Measurements from ENCODE around the gene PPP1R18. TPM values are rescaled to one million over a fixed set of nuclear protein-coding genes. Genes with fewer than 3 reads are reported as not detected.

PPP1R18 gene, protein sequence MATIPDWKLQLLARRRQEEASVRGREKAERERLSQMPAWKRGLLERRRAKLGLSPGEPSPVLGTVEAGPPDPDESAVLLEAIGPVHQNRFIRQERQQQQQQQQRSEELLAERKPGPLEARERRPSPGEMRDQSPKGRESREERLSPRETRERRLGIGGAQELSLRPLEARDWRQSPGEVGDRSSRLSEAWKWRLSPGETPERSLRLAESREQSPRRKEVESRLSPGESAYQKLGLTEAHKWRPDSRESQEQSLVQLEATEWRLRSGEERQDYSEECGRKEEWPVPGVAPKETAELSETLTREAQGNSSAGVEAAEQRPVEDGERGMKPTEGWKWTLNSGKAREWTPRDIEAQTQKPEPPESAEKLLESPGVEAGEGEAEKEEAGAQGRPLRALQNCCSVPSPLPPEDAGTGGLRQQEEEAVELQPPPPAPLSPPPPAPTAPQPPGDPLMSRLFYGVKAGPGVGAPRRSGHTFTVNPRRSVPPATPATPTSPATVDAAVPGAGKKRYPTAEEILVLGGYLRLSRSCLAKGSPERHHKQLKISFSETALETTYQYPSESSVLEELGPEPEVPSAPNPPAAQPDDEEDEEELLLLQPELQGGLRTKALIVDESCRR
- 51.2 and 57.3 TPM in 2 replicates for total RNA-seq

DNA sequence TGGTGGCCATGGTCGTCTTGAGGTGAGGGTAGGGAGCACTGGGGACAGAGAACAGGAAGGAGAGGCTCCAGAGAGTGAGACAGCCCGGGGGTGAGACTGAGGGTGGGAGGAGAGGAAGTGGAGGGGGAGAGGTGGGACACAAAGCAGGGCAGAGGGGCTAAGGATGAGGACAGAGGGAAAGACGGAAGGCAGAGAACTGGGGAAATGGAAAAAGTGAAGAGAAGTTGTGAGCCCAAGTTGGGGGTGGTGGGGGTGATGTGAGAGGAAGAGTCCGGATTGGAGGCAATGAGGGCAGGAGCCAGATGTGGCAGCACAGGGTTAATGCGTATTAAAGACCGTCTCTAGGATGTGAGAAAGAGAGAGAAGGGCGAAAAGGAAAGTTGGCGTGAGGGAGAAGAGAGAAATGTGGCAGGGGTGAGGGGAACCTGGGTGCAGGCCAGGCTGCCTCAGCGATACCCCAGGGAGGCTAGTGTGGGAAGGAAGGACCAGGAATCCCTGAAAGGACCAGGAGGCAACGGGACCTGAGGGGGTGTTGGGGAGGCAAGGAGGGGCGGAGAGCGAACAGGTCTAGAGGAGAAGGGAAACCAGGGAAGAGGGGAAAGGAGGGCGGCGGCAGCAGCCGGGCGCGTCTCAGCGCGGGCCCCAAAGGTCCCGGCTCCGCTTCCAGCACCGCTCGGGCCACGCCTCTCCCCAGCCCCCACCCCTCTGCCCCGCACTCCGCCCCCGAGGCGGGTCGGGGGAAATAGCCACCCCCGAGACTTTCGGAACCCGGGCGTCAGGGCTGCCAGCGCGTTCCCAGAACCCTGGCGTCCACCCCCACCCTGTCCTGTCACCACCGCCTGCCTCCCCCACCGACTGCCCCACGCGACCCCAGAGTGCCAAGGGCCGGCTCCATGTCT lies at the start of gene PPP1R18:
PPP1R18 (minus strand) TSS at position 637 of the 899 bp plus-strand sequence; CDS start at position 10, 627 bp downstream.

GRCh38 chr6:30719791-30720737 lies 33.6 kb upstream of the PPP1R18 start, which contains the start of gene TUBB:
Gene TUBB (plus strand): TSS chr6:30720352. CDS start chr6:30720507, 155 bp downstream.

GRCh38 chr6:30717129-30717844 lies 30.8 kb upstream of the PPP1R18 start, which contains the start of gene MDC1:
Gene MDC1 (minus strand): TSS chr6:30717281. CDS start chr6:30715175, 2,106 bp downstream.

GRCh38 chr6:30690403-30691207 lies 4.2 kb upstream of the PPP1R18 start, which contains the start of gene NRM:
Gene NRM (minus strand): TSS chr6:30690984. CDS start chr6:30690974, 10 bp downstream.

GRCh38 chr6:30672445-30673253 lies 13.8 kb downstream of the PPP1R18 start, which contains the start of gene DHX16:
Gene DHX16 (minus strand): TSS chr6:30673006. CDS start chr6:30672841, 165 bp downstream.

DNA sequence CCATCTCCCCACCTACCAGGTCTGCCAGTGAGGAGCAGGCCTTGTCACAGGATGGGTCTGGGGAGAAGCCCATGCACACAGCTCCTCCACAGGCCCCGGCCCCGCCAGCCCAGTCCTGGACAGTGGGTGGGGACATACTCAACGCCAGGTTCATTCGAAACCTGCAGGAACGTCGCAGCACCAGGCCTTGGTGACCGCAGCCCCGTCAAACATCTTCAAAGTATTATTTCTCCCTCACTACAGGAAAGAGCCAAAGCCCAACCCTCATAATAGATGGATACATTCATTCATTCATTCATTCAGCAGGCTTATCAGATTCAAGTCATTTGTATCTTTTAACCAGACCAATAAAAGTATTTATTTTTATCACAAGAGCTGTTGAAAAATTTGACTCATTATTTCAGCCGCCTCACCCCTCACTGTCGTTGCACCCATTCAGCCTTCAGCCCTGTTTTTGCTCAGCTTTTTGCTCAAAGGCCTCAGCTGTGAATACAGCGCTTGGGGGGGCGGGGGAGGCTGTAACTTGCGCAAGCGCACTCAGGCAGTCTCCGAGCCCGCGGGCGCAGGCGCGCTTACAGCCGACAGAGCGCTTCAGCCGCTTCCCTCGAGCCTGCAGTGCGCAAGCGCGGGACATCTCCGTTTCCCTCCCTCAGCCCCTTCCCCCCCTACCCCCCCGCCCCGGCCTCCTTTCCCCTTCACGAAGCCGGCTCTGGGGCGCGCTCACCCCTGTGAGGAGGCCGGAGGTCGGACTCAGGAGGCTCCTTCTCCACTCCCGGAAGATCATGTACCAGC lies 39.8 kb downstream of the PPP1R18 start, which contains the start of gene C6orf136:
C6orf136 (plus strand) TSS at position 684 of the 792 bp plus-strand sequence; CDS start at position 783, 99 bp downstream.

DNA sequence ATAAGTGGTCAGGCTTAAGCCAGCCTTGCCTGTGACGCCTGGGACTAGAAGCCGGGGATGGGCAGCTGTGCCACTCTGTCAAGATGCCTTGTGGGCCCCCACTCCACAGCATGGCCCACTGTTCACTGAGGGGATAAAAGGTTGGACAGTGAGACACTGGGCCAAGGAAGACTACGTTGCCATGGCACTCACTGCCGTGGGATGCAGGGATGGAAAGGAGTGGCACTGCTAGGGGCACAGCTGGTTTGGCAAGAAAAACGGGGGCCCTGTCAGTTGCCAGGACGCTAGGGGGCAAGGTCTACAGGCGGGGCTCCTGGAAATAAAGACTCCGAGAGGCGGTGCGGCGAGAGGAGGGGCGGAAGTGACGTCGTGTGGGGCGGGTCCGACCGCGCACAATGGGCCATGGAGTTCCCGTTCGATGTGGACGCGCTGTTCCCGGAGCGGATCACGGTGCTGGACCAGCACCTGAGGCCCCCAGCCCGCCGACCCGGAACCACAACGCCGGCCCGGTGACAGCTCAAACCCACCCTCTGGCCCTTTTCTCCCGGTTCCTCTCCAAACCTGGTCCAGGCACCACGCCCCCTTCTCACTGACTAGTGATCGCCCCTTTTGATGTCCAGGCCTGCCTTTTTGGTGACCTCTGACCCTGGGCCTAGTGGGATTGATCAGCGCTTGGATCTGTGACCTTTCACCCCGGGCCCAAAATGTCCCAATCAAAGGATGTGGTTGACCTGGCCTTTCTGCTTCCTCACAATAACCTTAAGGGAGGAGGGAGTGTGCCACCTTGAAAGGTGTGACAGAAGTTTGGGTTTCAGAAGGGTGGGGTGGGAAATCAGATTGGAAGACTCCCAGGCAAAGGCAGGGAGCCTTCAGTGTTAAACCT lies 59.7 kb downstream of the PPP1R18 start, which contains the start of gene ATAT1:
ATAT1 (plus strand) TSS at position 391 of the 883 bp plus-strand sequence.

Other genes starting within 250 kb of the PPP1R18 start
- gene HLA-E, start 197.1 kb downstream of the PPP1R18 start, total RNA-seq, result 238 and 244 TPM in 2 replicates
- 31.1 and 31.2 TPM in 2 replicates for gene GNL1, start 130.2 kb downstream of the PPP1R18 start, total RNA-seq
- gene PRR3, start 129.3 kb downstream of the PPP1R18 start, total RNA-seq, result 5.6 and 5.7 TPM in 2 replicates
- 33.8 and 43.1 TPM in 2 replicates for gene ABCF1, start 115.2 kb downstream of the PPP1R18 start, total RNA-seq
- gene PPP1R10, start 69.4 kb downstream of the PPP1R18 start, total RNA-seq, result 25.5 and 31.0 TPM in 2 replicates
- 44.1 and 50.9 TPM in 2 replicates for gene MRPS18B, start 68.8 kb downstream of the PPP1R18 start, total RNA-seq
- 0.69 and 3.3 TPM in 2 replicates for gene ATAT1, start 59.8 kb downstream of the PPP1R18 start, total RNA-seq
- gene C6orf136, start 39.5 kb downstream of the PPP1R18 start, total RNA-seq, result 4.1 and 4.6 TPM in 2 replicates
- 11.4 and 11.7 TPM in 2 replicates for gene DHX16, start 13.6 kb downstream of the PPP1R18 start, total RNA-seq
- 4.2 and 4.6 TPM in 2 replicates for gene NRM, start 4.3 kb upstream of the PPP1R18 start, total RNA-seq
- 7.6 and 7.8 TPM in 2 replicates for gene MDC1, start 30.6 kb upstream of the PPP1R18 start, total RNA-seq
- 217 and 218 TPM in 2 replicates for gene TUBB, start 33.7 kb upstream of the PPP1R18 start, total RNA-seq
- 68.3 and 71.3 TPM in 2 replicates for gene FLOT1, start 56.0 kb upstream of the PPP1R18 start, total RNA-seq
- 18.3 and 18.7 TPM in 2 replicates for gene IER3, start 57.9 kb upstream of the PPP1R18 start, total RNA-seq
- gene DDR1, start 197.9 kb upstream of the PPP1R18 start, total RNA-seq, result 25.7 and 27.1 TPM in 2 replicates
- 12.3 and 16.6 TPM in 2 replicates for gene GTF2H4, start 221.6 kb upstream of the PPP1R18 start, total RNA-seq
- 16.4 and 18.6 TPM in 2 replicates for gene VARS2, start 227.6 kb upstream of the PPP1R18 start, total RNA-seq
- not detected in 2 replicates for gene SFTA2, start 245.5 kb upstream of the PPP1R18 start, total RNA-seq

Measured in cardiac ventricle fibroblast (primary cell).